CD14-positive monocyte (primary cell): ENCODE data around the gene ITIH3. TPM values are rescaled to one million over a fixed set of nuclear protein-coding genes. Genes with fewer than 3 reads are reported as not detected.

Experiments used
- DNase-seq, 3 donors: peaks; one replicate each; pipeline ENCODE4 v3.0.0-alpha.2; 2011 to 2022
- H2AFZ ChIP-seq: 2 replicates; pipeline ENCODE4 v1.6.0; 2012; ENCODE audit warnings: mild to moderate bottlenecking, low read depth, low read length, inconsistent platforms; ENCODE audit not compliant: insufficient read depth, poor library complexity, severe bottlenecking
- H3K27ac ChIP-seq, 2 donors: 1 replicate in 1 of 2; 2 replicates in 1 of 2; pipeline ENCODE4 v1.5.1; 2012 to 2013; ENCODE audit warnings: low read length in 2 of 2, control low read depth in 1 of 2, inconsistent platforms in 1 of 2, low read depth in 1 of 2, mild to moderate bottlenecking in 1 of 2
- H3K27me3 ChIP-seq, 2 donors: one replicate each; pipeline versions ENCODE4 v1.6.0 to v1.6.1; 2011 to 2013; ENCODE audit warnings: low read length in 2 of 2; ENCODE audit not compliant: control insufficient read depth in 2 of 2, insufficient read depth in 2 of 2
- H3K36me3 ChIP-seq, 2 donors: replicated peaks in 1 of 2; 1 replicate in 1 of 2; 2 replicates in 1 of 2; pipeline versions ENCODE4 v1.5.1 to v1.6.1; 2012 to 2013; ENCODE audit warnings: low read length in 2 of 2, control low read depth in 1 of 2, inconsistent platforms in 1 of 2, mild to moderate bottlenecking in 1 of 2; ENCODE audit not compliant: insufficient read depth in 2 of 2, control insufficient read depth in 1 of 2
- H3K4me1 ChIP-seq, 2 donors: 1 replicate in 1 of 2; 2 replicates in 1 of 2; pipeline versions ENCODE4 v1.5.1 to v1.6.1; 2012 to 2013; ENCODE audit warnings: low read length in 2 of 2, control low read depth in 1 of 2, inconsistent platforms in 1 of 2, mild to moderate bottlenecking in 1 of 2, moderate library complexity in 1 of 2; ENCODE audit not compliant: insufficient read depth in 2 of 2, control insufficient read depth in 1 of 2
- H3K4me2 ChIP-seq: replicated peaks from 2 replicates; pipeline ENCODE3; 2012; ENCODE audit warnings: low read length, moderate library complexity, mild to moderate bottlenecking; ENCODE audit not compliant: poor library complexity, severe bottlenecking; ENCODE audit errors: extremely low read depth
- H3K4me3 ChIP-seq, 3 experiments: fragments of 200-600 bp in 1 of 3; sonication (generic) in 1 of 3; replicated peaks in 1 of 3; 1 replicate in 2 of 3; 2 replicates in 1 of 3; pipeline ENCODE4 v1.5.1; 2011 to 2013; ENCODE audit warnings: low read length in 3 of 3, mild to moderate bottlenecking in 3 of 3, control low read depth in 2 of 3, low read depth in 2 of 3, inconsistent platforms in 1 of 3, moderate library complexity in 1 of 3
- H3K79me2 ChIP-seq: 2 replicates; pipeline ENCODE4 v1.6.0; 2012; ENCODE audit warnings: mild to moderate bottlenecking, control low read depth, inconsistent platforms, low read length, moderate library complexity; ENCODE audit not compliant: insufficient read depth
- H3K9ac ChIP-seq: 2 replicates; pipeline ENCODE4 v1.6.0; 2017; ENCODE audit warnings: low read length, mild to moderate bottlenecking; ENCODE audit not compliant: insufficient read depth, poor library complexity, severe bottlenecking
- H3K9me3 ChIP-seq, 2 donors: replicated peaks in 1 of 2; 1 replicate in 1 of 2; 2 replicates in 1 of 2; pipeline versions ENCODE4 v1.5.1 to v1.6.1; 2012 to 2013; ENCODE audit warnings: low read length in 2 of 2, control low read depth in 1 of 2; ENCODE audit not compliant: control insufficient read depth in 1 of 2, insufficient read depth in 1 of 2
- H4K20me1 ChIP-seq: 2 replicates; pipeline ENCODE4 v1.6.0; 2012; ENCODE audit warnings: mild to moderate bottlenecking, low read length, control low read depth, moderate library complexity; ENCODE audit not compliant: insufficient read depth
- H3K27ac Mint-ChIP-seq, 7 donors: one replicate each; pipeline ENCODE4 v1.8.0; 2020; ENCODE audit warnings: mild to moderate bottlenecking in 7 of 7, mixed read lengths in 7 of 7, moderate library complexity in 6 of 7, inconsistent platforms in 2 of 7
- H3K27me3 Mint-ChIP-seq, 3 donors: one replicate each; pipeline ENCODE4 v1.8.0; 2021 to 2022; ENCODE audit warnings: low read depth in 3 of 3, mild to moderate bottlenecking in 3 of 3, mixed read lengths in 3 of 3, moderate library complexity in 3 of 3, inconsistent platforms in 1 of 3
- H3K36me3 Mint-ChIP-seq, 2 donors: one replicate each; pipeline ENCODE4 v1.8.0; 2020; ENCODE audit warnings: mixed read lengths in 2 of 2, inconsistent platforms in 1 of 2, mild to moderate bottlenecking in 1 of 2
- H3K4me1 Mint-ChIP-seq: one replicate; pipeline ENCODE4 v1.8.0; 2020; ENCODE audit warnings: mild to moderate bottlenecking, mixed read lengths
- H3K4me3 Mint-ChIP-seq, 2 donors: one replicate each; pipeline ENCODE4 v1.8.0; 2020; ENCODE audit warnings: mild to moderate bottlenecking in 2 of 2, mixed read lengths in 2 of 2, moderate library complexity in 1 of 2
- H3K9me3 Mint-ChIP-seq, 7 donors: one replicate each; pipeline ENCODE4 v1.8.0; 2020 to 2022; ENCODE audit warnings: mixed read lengths in 7 of 7, mild to moderate bottlenecking in 6 of 7, moderate library complexity in 6 of 7, inconsistent platforms in 2 of 7
- WGBS: methylation state at CpG from one replicate; pipeline ENCODE4 v1.1.5; 2013; ENCODE audit warnings: missing lambda C conversion rate; ENCODE audit not compliant: insufficient coverage; 5-methylcytosine and 5-hydroxymethylcytosine counted together
- intact Hi-C, 2 donors: fragments of 100-400 bp; cut with micrococcal nuclease; formaldehyde crosslinking; loops; one replicate each; pipeline versions ENCODE4 v1.15.0 to v1.15.1; 2023
- polyA plus RNA-seq, 3 donors: library from polyadenylated mRNA; depleted of rRNA in 1 of 3; unstranded in 2 of 3; stranded (reverse) in 1 of 3; fragments of 300-500 nt in 2 of 3; fragments of >200 nt in 1 of 3; fragmentation: Illumina TruSeq in 2 of 3; gene quantifications; 1 replicate in 2 of 3; 2 replicates in 1 of 3; pipeline ENCODE4 v1.2.3, GENCODE V29; 2012 to 2021
- TF ChIP-seq, protein P1 (sequence below): fragments of 200-600 bp; IDR thresholded peaks from one replicate; pipeline ENCODE4 v1.8.0; 2022; ENCODE audit warnings: antibody characterized with exemption, mild to moderate bottlenecking

The ITIH3 gene
- polyA plus RNA-seq, 3 donors, result 0.07 TPM; not detected in 2

DNA sequence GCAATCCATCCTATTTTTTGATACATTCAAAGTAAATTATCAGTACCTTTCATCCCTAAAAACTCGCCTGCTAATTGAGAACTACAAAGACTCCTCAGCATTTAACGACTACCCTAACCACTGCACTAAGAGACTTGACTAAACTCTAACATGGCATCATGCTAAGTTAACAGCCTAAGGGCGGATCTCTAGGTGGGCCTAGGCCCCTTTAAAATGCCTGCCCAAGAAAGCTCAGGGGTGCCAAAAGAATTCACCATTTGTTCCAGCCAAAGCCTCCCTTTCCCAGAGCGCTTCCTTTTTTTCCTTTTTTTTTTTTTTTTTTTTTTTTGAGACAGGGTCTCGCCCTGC, 23.3 kb upstream of the ITIH3 start:
- H3K27me3 Mint-ChIP-seq, result peaks cover 0 to 4% (median 2%) of the 10 kb centered on the region in 3 donors
- TF ChIP-seq, protein P1, sequence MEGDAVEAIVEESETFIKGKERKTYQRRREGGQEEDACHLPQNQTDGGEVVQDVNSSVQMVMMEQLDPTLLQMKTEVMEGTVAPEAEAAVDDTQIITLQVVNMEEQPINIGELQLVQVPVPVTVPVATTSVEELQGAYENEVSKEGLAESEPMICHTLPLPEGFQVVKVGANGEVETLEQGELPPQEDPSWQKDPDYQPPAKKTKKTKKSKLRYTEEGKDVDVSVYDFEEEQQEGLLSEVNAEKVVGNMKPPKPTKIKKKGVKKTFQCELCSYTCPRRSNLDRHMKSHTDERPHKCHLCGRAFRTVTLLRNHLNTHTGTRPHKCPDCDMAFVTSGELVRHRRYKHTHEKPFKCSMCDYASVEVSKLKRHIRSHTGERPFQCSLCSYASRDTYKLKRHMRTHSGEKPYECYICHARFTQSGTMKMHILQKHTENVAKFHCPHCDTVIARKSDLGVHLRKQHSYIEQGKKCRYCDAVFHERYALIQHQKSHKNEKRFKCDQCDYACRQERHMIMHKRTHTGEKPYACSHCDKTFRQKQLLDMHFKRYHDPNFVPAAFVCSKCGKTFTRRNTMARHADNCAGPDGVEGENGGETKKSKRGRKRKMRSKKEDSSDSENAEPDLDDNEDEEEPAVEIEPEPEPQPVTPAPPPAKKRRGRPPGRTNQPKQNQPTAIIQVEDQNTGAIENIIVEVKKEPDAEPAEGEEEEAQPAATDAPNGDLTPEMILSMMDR, result no peak
- H3K9me3 Mint-ChIP-seq, result peaks cover 0 to 2% (median 0%) of the 10 kb centered on the region in 7 donors
- H3K4me3 Mint-ChIP-seq, result peak overlapping the region; percentile 85 to 93
- Histone ChIP-seq H3K9ac (peak overlapping the region; percentile 92), H4K20me1 (peaks cover 4% of the 10 kb centered on the region), H3K27me3 (no peaks in the 10 kb centered on the region), H3K36me3 (peaks cover 9 to 22% of the 10 kb centered on the region in 2 donors), H3K27ac (peak overlapping the region; percentile 73 to 86), H3K79me2 (peaks cover 32% of the 10 kb centered on the region), H3K4me2 (peak overlapping the region; percentile 90), H3K4me1 (peaks cover 38 to 42% of the 10 kb centered on the region in 2 donors), H3K9me3 (no peaks in the 10 kb centered on the region), H3K4me3 (peak overlapping the region; percentile 60 to 85 (median 67)), H2AFZ (peak overlapping the region; percentile 91)
- 67% methylated on average over 2 of the region's 5 CpGs for WGBS
- peak overlapping the region; percentile 93 to 97 (median 94) for H3K27ac Mint-ChIP-seq
- H3K36me3 Mint-ChIP-seq, result peaks cover 20 to 34% of the 10 kb centered on the region in 2 donors
- peaks cover 38% of the 10 kb centered on the region for H3K4me1 Mint-ChIP-seq
- intact Hi-C loops, result no loop called here
- no peak for DNase-seq

DNA sequence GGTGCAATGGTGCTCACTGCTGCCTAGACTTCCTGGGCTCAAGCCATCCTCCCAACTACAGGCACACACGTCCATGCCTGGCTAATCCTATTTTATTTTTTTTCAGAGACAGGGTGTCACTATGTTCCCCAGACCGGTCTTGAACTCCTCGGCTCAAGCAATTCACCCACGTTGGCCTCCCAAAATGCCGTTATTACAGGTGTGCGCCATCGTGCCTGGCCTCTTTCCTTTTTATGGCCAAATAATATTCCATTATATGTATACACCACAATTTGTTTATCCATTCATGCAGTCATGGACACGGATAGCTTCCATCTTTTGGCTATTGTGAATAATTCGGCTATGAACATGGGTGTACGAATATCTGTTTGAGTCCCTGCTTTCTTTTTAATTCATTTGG, 22.9 kb upstream of the ITIH3 start:
- DNase-seq, result no peak
- Histone ChIP-seq H4K20me1 (peaks cover 4% of the 10 kb centered on the region), H3K27me3 (no peaks in the 10 kb centered on the region), H3K9me3 (no peaks in the 10 kb centered on the region), H3K79me2 (peaks cover 32% of the 10 kb centered on the region), H3K4me3 (peak overlapping the region in 1 of 3 experiments; percentile 85), H3K36me3 (peaks cover 9 to 18% of the 10 kb centered on the region in 2 donors), H2AFZ (no peak overlapping the region), H3K27ac (peak overlapping the region; percentile 73 to 86), H3K9ac (no peak overlapping the region), H3K4me1 (peaks cover 41 to 45% of the 10 kb centered on the region in 2 donors), H3K4me2 (peak overlapping the region; percentile 90)
- Mint-ChIP-seq H3K4me1 (peaks cover 39% of the 10 kb centered on the region), H3K9me3 (peaks cover 0 to 2% (median 0%) of the 10 kb centered on the region in 7 donors), H3K27ac (peak overlapping the region; percentile 93 to 97 (median 94)), H3K27me3 (peaks cover 0 to 4% (median 2%) of the 10 kb centered on the region in 3 donors), H3K36me3 (peaks cover 17 to 30% of the 10 kb centered on the region in 2 donors), H3K4me3 (peak overlapping the region; percentile 85 to 93)
- TF ChIP-seq, protein P1, result no peak
- WGBS, result 100% methylated on average over 1 of the region's 10 CpGs
- intact Hi-C loops, result no loop called here
